Stimulated activated CD4-positive, alpha-beta T cell treated with anti-CD3 and anti-CD28 coated beads, TNF-alpha, amount 100 ng/mL, for 48 hours (primary cell): ENCODE data around the gene CHID1.

Source experiments
- DNase-seq, 3 donors: peaks; one replicate each; pipeline ENCODE4 v3.0.0-alpha.2; 2020; ENCODE audit warnings: low read depth in 3 of 3

Gene CHID1

GRCh38 chr11:836700-837099, 73.9 kb downstream of the CHID1 start:
- DNase-seq, result no peak

GRCh38 chr11:836274-836673, 74.3 kb downstream of the CHID1 start:
- no peak for DNase-seq

- no peak for DNase-seq
Measured at GRCh38 chr11:834371-835316, 76.0 kb downstream of the CHID1 start.

GRCh38 chr11:833849-834311, 76.7 kb downstream of the CHID1 start:
- no peak for DNase-seq

GRCh38 chr11:833114-833791, 77.4 kb downstream of the CHID1 start:
- no peak for DNase-seq

GRCh38 chr11:832529-833113, 78.0 kb downstream of the CHID1 start, which contains the start of gene CD151:
CD151 (plus strand) TSS chr11:832952; CDS start chr11:836070, 3,118 bp downstream.
- DNase-seq, result no peak

- DNase-seq, result no peak
Measured at GRCh38 chr11:831961-832528, 78.6 kb downstream of the CHID1 start.

GRCh38 chr11:831118-831864, 79.3 kb downstream of the CHID1 start:
- DNase-seq, result no peak

- no peak for DNase-seq
Measured at GRCh38 chr11:830295-831117, 80.1 kb downstream of the CHID1 start.

GRCh38 chr11:829847-830294, 80.7 kb downstream of the CHID1 start:
- DNase-seq, result no peak

- no peak for DNase-seq
Measured at GRCh38 chr11:829176-829846, 81.3 kb downstream of the CHID1 start.

- no peak for DNase-seq
Measured at GRCh38 chr11:828506-829175, 82.0 kb downstream of the CHID1 start.

GRCh38 chr11:827897-828192, 82.8 kb downstream of the CHID1 start, which contains the start of gene CRACR2B:
CRACR2B (plus strand) TSS chr11:827919; CDS start chr11:828608, 689 bp downstream.
- no peak for DNase-seq

- no peak for DNase-seq
Measured at GRCh38 chr11:827146-827896, 83.3 kb downstream of the CHID1 start.

GRCh38 chr11:826836-827145, 83.8 kb downstream of the CHID1 start:
- DNase-seq, result no peak

GRCh38 chr11:826227-826621, 84.4 kb downstream of the CHID1 start:
- no peak for DNase-seq

GRCh38 chr11:825366-826226, 85.0 kb downstream of the CHID1 start:
- no peak for DNase-seq

GRCh38 chr11:824942-825341, 85.7 kb downstream of the CHID1 start:
- DNase-seq, result no peak
